ENCODE data around the gene C14orf119. TPM values are rescaled to one million over a fixed set of nuclear protein-coding genes. Genes with fewer than 3 reads are reported as not detected.

Gene C14orf119
- total RNA-seq, 1 experiment from 2014 or later, result 46.8 TPM

DNA sequence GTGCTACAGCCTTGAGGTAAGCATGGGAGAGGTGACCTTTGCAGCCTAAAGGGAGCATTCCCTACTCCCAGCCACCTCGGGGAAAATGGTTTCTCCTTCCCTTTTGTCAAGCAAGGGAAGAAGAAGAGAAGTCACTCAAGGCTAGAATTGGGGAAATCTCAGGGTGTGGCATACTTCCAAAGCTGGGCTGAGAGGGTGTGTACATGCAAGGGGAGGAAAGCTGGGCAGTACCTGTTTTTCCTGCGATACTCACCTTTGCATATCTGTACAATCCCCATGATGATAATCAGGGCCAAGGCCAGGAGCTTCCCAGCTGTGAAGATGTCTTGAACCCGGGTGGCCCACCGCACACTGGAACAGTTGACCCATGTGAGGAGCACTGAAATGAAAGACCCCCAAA is 47.5 kb downstream of the C14orf119 start (continued):
- no peak for TF ChIP-seq ZBTB33 (IDR thresholded peaks at IDR 0.05; ENCODE audit: extremely low read depth, insufficient replicate concordance, low read length)
- TF ChIP-seq ELF1 (IDR thresholded peaks at IDR 0.05; ENCODE audit: borderline replicate concordance, low read depth), result no peak
- TF ChIP-seq EGR1 (IDR thresholded peaks at IDR 0.05; ENCODE audit: low read depth), result no peak

DNA sequence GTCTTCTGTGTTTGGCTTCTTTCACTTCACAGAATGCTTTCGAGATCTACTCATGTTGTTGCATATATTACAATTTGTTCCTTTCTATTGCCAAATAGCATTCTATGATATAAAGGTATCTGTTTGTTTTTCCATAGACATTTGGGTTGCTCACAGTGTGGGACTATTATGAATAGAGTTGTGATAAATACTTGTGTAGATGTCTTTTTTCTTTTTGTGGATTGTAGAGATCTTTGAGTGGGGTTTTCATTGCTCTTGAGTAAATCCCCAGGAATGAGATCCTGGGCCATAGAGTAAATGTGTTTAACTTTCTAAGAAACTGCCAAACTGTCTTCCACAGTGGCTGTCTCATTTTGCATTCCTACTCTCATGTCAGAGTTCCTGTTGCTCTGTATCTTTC is 48.6 kb downstream of the C14orf119 start:
- Histone ChIP-seq H3K4me2 (ENCODE audit: low read length) (no peak overlapping the region), H3K4me3 (replicated peaks in 1 of 2; ENCODE audit: low read depth in 1 of 2, low read length in 2 of 2) (no peak overlapping the region), H3K36me3 (ENCODE audit: control insufficient read depth in 1 of 2, insufficient read depth in 2 of 2, low read length in 2 of 2) (no peaks in the 10 kb centered on the region), H3K9ac (ENCODE audit: low read length) (no peak overlapping the region), H2AFZ (ENCODE audit: low read depth, low read length, poor library complexity, severe bottlenecking) (no peak overlapping the region), H3K4me1 (ENCODE audit: control insufficient read depth in 1 of 2, insufficient read depth in 2 of 2, low read length in 2 of 2) (peaks cover 0 to 6% of the 10 kb centered on the region in 2 experiments; a peak in 2 of 4 replicates), H3K27ac (ENCODE audit: low read depth, low read length) (no peak overlapping the region), H4K20me1 (ENCODE audit: insufficient read depth) (no peaks in the 10 kb centered on the region), H3K79me2 (ENCODE audit: insufficient read depth, low read length) (no peaks in the 10 kb centered on the region), H3K27me3 (ENCODE audit: insufficient read depth, low read length) (no peaks in the 10 kb centered on the region), H3K9me3 (ENCODE audit: control insufficient read depth in 1 of 2, insufficient read depth in 1 of 2, low read depth in 1 of 2, low read length in 2 of 2) (no peaks in the 10 kb centered on the region), H3K9me2 (ENCODE audit: insufficient read depth) (no peaks in the 10 kb centered on the region)
- DNase-seq (ENCODE audit: low read depth, low spot score) (no peak), ATAC-seq (no peak)
- RAD21 ChIA-PET (ENCODE audit: low non-redundant PET in 1 of 2, low total read pairs in 2 of 2, uncharacterized antibody in 2 of 2, unreplicated experiment in 2 of 2), result no interaction called here
- CTCF ChIA-PET, result interaction anchor here (0.8 kb wide), 1 partner anchor 23 kb away, joined by 3 read pairs; no protein-coding TSS in a partner anchor
- TF ChIP-seq CTCF (IDR thresholded peaks at IDR 0.05 in 2 of 3, conservative IDR thresholded peaks at IDR 0.05 in 1 of 3; ENCODE audit: borderline replicate concordance in 1 of 3, insufficient read depth in 1 of 3, low read depth in 2 of 3, low read length in 2 of 3) (no peak), SRF (IDR thresholded peaks at IDR 0.05; ENCODE audit: low read depth) (no peak), EZH2 (IDR thresholded peaks at IDR 0.05) (no peak), SIN3A (IDR thresholded peaks at IDR 0.05; ENCODE audit: low read depth) (no peak), ZFX (IDR thresholded peaks at IDR 0.05) (no peak), RAD21 (IDR thresholded peaks at IDR 0.05; ENCODE audit: low read depth) (no peak), JUND (IDR thresholded peaks at IDR 0.05) (no peak), SP1 (IDR thresholded peaks at IDR 0.05; ENCODE audit: low read depth) (no peak)
- POLR2A ChIA-PET, result no interaction called here
- no TSS peak for BruUV-seq (replicated peaks)
- intact Hi-C loops (cut with micrococcal nuclease), result no loop called here

Measured in HCT116 (cell line).